DND-41 (cell line): ENCODE measurements around the gene CD200.

Experiments used
- ATAC-seq: fragments of 200-7000 bp; cut with Tn5 transposase; 3 replicates; pipeline ENCODE4 v1.9.1; 2021; ENCODE audit warnings: low read depth; ENCODE audit not compliant: insufficient read depth
- DNase-seq: peaks from one replicate; pipeline ENCODE4 v3.0.0-alpha.2; 2020
- H2AFZ ChIP-seq: 2 replicates; pipeline ENCODE4 v1.6.0; 2012; ENCODE audit warnings: low read depth, low read length
- H3K27ac ChIP-seq: 2 replicates; pipeline ENCODE4 v1.5.1; 2012; ENCODE audit warnings: low read length, inconsistent platforms
- H3K27me3 ChIP-seq: fragments of 200-600 bp; sonication (generic); 2 replicates; pipeline ENCODE4 v1.6.0; 2012; ENCODE audit warnings: low read length, mild to moderate bottlenecking, inconsistent platforms; ENCODE audit not compliant: insufficient read depth, poor library complexity
- H3K36me3 ChIP-seq: 2 replicates; pipeline ENCODE4 v1.5.1; 2012; ENCODE audit warnings: low read length, inconsistent platforms; ENCODE audit not compliant: insufficient read depth
- H3K4me1 ChIP-seq: 2 replicates; pipeline ENCODE4 v1.5.1; 2012; ENCODE audit warnings: mild to moderate bottlenecking, low read length; ENCODE audit not compliant: insufficient read depth
- H3K4me2 ChIP-seq: 2 replicates; pipeline ENCODE4 v1.6.0; 2012; ENCODE audit warnings: mild to moderate bottlenecking, moderate library complexity, low read length, inconsistent platforms; ENCODE audit not compliant: insufficient read depth
- H3K4me3 ChIP-seq, 2 experiments: fragments of 200-600 bp in 1 of 2; shearing (Covaris generic) in 1 of 2; 2 replicates each; pipeline ENCODE4 v1.5.1; 2012 to 2016; ENCODE audit warnings: inconsistent platforms in 2 of 2, low read length in 2 of 2, mild to moderate bottlenecking in 2 of 2, low read depth in 1 of 2, moderate library complexity in 1 of 2
- H3K79me2 ChIP-seq: 2 replicates; pipeline ENCODE4 v1.6.0; 2012; ENCODE audit warnings: low read length, inconsistent platforms; ENCODE audit not compliant: insufficient read depth
- H3K9ac ChIP-seq: 2 replicates; pipeline ENCODE4 v1.6.0; 2012; ENCODE audit warnings: low read depth, mild to moderate bottlenecking, inconsistent platforms, low read length, moderate library complexity
- H3K9me3 ChIP-seq: 2 replicates; pipeline ENCODE4 v1.5.1; 2012; ENCODE audit warnings: low read length, moderate library complexity, mild to moderate bottlenecking, inconsistent platforms; ENCODE audit not compliant: insufficient read depth, severe bottlenecking
- H4K20me1 ChIP-seq: 2 replicates; pipeline ENCODE4 v1.6.0; 2012; ENCODE audit warnings: low read length; ENCODE audit not compliant: insufficient read depth
- EZH2 ChIP-seq: IDR thresholded peaks from 3 replicates; pipeline ENCODE4 v1.6.1; 2012; ENCODE audit warnings: borderline replicate concordance, low read depth, mild to moderate bottlenecking, moderate library complexity, low read length, inconsistent platforms; ENCODE audit not compliant: severe bottlenecking
- TF ChIP-seq, protein P1 (sequence below): IDR thresholded peaks from 2 replicates; pipeline ENCODE4 v1.5.1; 2012; ENCODE audit warnings: borderline replicate concordance, low read length, moderate library complexity, mild to moderate bottlenecking; ENCODE audit not compliant: poor library complexity, severe bottlenecking; ENCODE audit errors: extremely low read depth

CD200 gene

DNA sequence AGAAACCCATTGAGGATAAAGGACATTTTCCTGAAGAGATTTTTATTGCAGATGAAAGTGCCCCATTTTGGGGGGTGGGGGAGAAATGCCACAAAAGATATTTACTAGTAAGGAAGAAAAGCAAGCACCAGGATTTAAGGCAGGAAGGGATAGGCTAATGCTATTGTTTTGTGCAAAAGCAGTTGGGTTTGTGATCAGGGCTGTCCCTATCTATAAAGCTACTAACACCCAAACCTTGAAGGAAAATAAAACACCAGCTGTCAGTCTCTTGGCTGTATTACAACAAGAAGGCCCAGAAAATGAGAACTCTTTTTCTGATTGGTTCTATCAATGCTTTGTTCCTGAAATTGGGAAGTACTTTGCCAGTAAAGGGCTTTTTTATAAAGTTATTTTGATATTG is 56.0 kb downstream of the CD200 start:
- Histone ChIP-seq H3K4me3 (no peak overlapping the region), H3K79me2 (no peaks in the 10 kb centered on the region), H2AFZ (no peak overlapping the region), H4K20me1 (no peaks in the 10 kb centered on the region), H3K4me2 (no peak overlapping the region), H3K9me3 (no peaks in the 10 kb centered on the region), H3K27me3 (no peaks in the 10 kb centered on the region), H3K4me1 (no peaks in the 10 kb centered on the region), H3K9ac (no peak overlapping the region), H3K27ac (no peak overlapping the region), H3K36me3 (no peaks in the 10 kb centered on the region)
- TF ChIP-seq, protein P1, sequence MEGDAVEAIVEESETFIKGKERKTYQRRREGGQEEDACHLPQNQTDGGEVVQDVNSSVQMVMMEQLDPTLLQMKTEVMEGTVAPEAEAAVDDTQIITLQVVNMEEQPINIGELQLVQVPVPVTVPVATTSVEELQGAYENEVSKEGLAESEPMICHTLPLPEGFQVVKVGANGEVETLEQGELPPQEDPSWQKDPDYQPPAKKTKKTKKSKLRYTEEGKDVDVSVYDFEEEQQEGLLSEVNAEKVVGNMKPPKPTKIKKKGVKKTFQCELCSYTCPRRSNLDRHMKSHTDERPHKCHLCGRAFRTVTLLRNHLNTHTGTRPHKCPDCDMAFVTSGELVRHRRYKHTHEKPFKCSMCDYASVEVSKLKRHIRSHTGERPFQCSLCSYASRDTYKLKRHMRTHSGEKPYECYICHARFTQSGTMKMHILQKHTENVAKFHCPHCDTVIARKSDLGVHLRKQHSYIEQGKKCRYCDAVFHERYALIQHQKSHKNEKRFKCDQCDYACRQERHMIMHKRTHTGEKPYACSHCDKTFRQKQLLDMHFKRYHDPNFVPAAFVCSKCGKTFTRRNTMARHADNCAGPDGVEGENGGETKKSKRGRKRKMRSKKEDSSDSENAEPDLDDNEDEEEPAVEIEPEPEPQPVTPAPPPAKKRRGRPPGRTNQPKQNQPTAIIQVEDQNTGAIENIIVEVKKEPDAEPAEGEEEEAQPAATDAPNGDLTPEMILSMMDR: no peak
- no peak for TF ChIP-seq EZH2
- ATAC-seq (no peak), DNase-seq (no peak)

- ATAC-seq (no peak), DNase-seq (no peak)
- Histone ChIP-seq H3K36me3 (no peaks in the 10 kb centered on the region), H4K20me1 (no peaks in the 10 kb centered on the region), H3K4me1 (no peaks in the 10 kb centered on the region), H3K4me3 (no peak overlapping the region), H2AFZ (no peak overlapping the region), H3K9ac (no peak overlapping the region), H3K27me3 (no peaks in the 10 kb centered on the region), H3K9me3 (no peaks in the 10 kb centered on the region), H3K4me2 (no peak overlapping the region), H3K79me2 (no peaks in the 10 kb centered on the region), H3K27ac (no peak overlapping the region)
- TF ChIP-seq, protein P1: no peak
- no peak for TF ChIP-seq EZH2
Observed at GRCh38 chr3:112389961-112390360, 57.0 kb downstream of the CD200 start.

DNA sequence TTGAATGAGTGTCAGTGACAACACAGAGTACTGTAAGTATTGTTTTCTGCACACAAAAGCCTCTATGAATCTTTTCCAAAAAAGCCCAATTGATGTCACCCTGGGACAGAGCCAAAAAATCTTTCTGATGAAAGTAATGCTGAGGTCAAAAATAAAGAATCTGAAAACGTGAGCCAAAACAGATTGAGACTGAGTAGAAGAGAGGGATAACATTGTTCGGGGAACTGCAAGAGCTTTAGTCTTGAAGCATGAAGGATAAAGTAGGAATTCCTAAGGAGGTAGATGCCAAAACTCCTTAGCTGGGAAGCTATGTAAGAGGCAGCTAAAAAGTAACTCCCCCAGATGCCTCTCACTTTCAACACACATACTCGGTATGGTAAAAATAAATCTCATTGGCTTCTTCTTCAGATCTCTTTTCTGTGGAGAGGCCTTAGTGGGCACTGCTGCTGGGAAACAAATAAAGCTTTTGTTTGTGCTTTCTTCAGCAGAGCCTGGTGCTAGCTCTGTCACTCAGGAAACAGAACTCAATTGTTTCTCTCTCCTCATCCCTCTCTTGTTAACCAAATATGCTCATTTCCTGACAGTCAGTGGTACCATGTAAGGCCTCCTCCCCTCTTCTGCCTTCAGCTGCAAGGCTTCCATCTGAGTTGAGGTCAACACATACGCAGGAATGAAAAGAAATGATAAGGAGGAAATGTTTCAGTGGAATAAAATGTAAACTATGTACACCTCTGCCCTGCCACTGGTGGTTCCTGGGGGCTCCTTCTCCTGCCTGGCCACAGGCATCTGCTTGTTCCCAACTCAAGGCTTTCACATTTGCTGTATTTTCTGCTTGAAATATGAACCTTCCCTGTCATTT is 58.1 kb downstream of the CD200 start:
- no peak overlapping the region for H3K4me2 ChIP-seq
- no peaks in the 10 kb centered on the region for H3K4me1 ChIP-seq
- no peaks in the 10 kb centered on the region for H4K20me1 ChIP-seq
- no peaks in the 10 kb centered on the region for H3K79me2 ChIP-seq
- DNase-seq (no peak), ATAC-seq (no peak)
- no peaks in the 10 kb centered on the region for H3K9me3 ChIP-seq
- TF ChIP-seq, protein P1: no peak
- TF ChIP-seq EZH2: no peak
- H3K27me3 ChIP-seq: no peaks in the 10 kb centered on the region
- no peaks in the 10 kb centered on the region for H3K36me3 ChIP-seq
- no peak overlapping the region for H2AFZ ChIP-seq
- no peak overlapping the region for H3K9ac ChIP-seq
- H3K4me3 ChIP-seq: no peak overlapping the region
- no peak overlapping the region for H3K27ac ChIP-seq
